Calu3 (cell line): ENCODE measurements around the gene LAMC1. TPM values are rescaled to one million over a fixed set of nuclear protein-coding genes. Genes with fewer than 3 reads are reported as not detected.

Experiments used
- BruUV-seq: library from RNA; stranded (reverse); fragments of 400-500 nt; replicated peaks from 2 replicates; lab custom pipeline; 2021; lab: Mats Ljungman, UMichigan
- CTCF ChIA-PET: fragments of 300-600 bp; sonication (Branson Sonifier 250); formaldehyde crosslinking; loops from one replicate; lab custom pipeline; 2022; ENCODE audit warnings: antibody characterized with exemption; lab: Charles Lee
- DNase-seq: peaks from one replicate; pipeline ENCODE4 v3.0.0; 2022
- H3K27ac Mint-ChIP-seq: one replicate; pipeline ENCODE4 v1.8.0; 2022; ENCODE audit warnings: mixed read lengths; ENCODE audit not compliant: unreplicated experiment
- H3K27me3 Mint-ChIP-seq: one replicate; pipeline ENCODE4 v1.8.0; 2022; ENCODE audit warnings: mixed read lengths; ENCODE audit not compliant: unreplicated experiment
- H3K36me3 Mint-ChIP-seq: one replicate; pipeline ENCODE4 v1.8.0; 2022; ENCODE audit warnings: mild to moderate bottlenecking, moderate library complexity, mixed read lengths; ENCODE audit not compliant: insufficient read depth, unreplicated experiment
- H3K4me1 Mint-ChIP-seq: one replicate; pipeline ENCODE4 v1.8.0; 2022; ENCODE audit warnings: mild to moderate bottlenecking, low read depth, mixed read lengths; ENCODE audit not compliant: unreplicated experiment
- H3K4me3 Mint-ChIP-seq: one replicate; pipeline ENCODE4 v1.8.0; 2022; ENCODE audit warnings: mild to moderate bottlenecking, low read depth, moderate library complexity, mixed read lengths; ENCODE audit not compliant: unreplicated experiment
- H3K9me3 Mint-ChIP-seq: one replicate; pipeline ENCODE4 v1.8.0; 2022; ENCODE audit warnings: low read depth, mixed read lengths; ENCODE audit not compliant: unreplicated experiment
- intact Hi-C: fragments of 100-400 bp; cut with micrococcal nuclease; formaldehyde crosslinking; loops from one replicate; pipeline ENCODE4 v1.10.0; 2022; ENCODE audit not compliant: unreplicated experiment
- total RNA-seq: library from RNA; stranded (reverse); gene quantifications from 2 replicates; pipeline ENCODE4 v1.2.3, GENCODE V29; 2022
- TF ChIP-seq, protein P1 (sequence below): fragments of 200-600 bp; IDR thresholded peaks from one replicate; pipeline ENCODE4 v1.8.0; 2022; ENCODE audit warnings: antibody characterized with exemption; ENCODE audit not compliant: unreplicated experiment

The LAMC1 gene
- total RNA-seq, 1 experiment from 2014 or later = 579 TPM

GRCh38 chr1:183048087-183049085 lies 25.2 kb downstream of the LAMC1 start:
- TF ChIP-seq, protein P1, sequence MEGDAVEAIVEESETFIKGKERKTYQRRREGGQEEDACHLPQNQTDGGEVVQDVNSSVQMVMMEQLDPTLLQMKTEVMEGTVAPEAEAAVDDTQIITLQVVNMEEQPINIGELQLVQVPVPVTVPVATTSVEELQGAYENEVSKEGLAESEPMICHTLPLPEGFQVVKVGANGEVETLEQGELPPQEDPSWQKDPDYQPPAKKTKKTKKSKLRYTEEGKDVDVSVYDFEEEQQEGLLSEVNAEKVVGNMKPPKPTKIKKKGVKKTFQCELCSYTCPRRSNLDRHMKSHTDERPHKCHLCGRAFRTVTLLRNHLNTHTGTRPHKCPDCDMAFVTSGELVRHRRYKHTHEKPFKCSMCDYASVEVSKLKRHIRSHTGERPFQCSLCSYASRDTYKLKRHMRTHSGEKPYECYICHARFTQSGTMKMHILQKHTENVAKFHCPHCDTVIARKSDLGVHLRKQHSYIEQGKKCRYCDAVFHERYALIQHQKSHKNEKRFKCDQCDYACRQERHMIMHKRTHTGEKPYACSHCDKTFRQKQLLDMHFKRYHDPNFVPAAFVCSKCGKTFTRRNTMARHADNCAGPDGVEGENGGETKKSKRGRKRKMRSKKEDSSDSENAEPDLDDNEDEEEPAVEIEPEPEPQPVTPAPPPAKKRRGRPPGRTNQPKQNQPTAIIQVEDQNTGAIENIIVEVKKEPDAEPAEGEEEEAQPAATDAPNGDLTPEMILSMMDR = no peak
- no peak for DNase-seq
- no TSS peak for BruUV-seq
- Mint-ChIP-seq H3K9me3 (no peaks in the 10 kb centered on the region), H3K36me3 (peaks cover 41% of the 10 kb centered on the region), H3K4me3 (no peak overlapping the region), H3K4me1 (peaks cover 87% of the 10 kb centered on the region), H3K27me3 (no peaks in the 10 kb centered on the region), H3K27ac (no peak overlapping the region)
- CTCF ChIA-PET = interaction anchor here (1.9 kb wide), 1 partner anchor 8 kb away, joined by 4 read pairs; no protein-coding TSS in a partner anchor
- intact Hi-C loops = loop anchor here (5.0 to 10.0 kb wide), 2 partner anchors 54 to 204 kb away; no protein-coding TSS in a partner anchor

DNA sequence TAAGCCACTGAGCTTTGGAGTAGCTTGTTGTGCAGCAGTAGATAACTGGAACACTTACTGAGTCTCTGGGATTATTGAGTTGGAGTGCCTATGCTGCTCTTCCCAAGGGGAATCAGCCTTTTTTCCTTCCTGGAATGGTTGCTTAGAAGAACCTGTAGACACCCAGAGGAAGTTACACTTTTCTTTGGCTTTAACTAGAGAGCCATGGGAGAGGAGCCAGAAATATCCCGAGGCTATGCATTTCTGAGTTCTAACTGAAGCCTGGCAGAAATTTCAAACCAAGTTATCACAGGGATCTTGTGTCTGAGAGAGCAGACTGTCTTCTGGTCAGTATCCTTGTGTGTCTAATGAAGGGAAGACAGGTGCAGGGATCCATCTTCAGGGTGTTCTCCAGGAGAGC lies 28.3 kb downstream of the LAMC1 start:
- no TSS peak for BruUV-seq
- DNase-seq = no peak
- Mint-ChIP-seq H3K9me3 (no peaks in the 10 kb centered on the region), H3K4me3 (no peak overlapping the region), H3K27ac (no peak overlapping the region), H3K36me3 (peaks cover 39% of the 10 kb centered on the region), H3K4me1 (peaks cover 76% of the 10 kb centered on the region), H3K27me3 (no peaks in the 10 kb centered on the region)
- TF ChIP-seq, protein P1 = no peak
- CTCF ChIA-PET = interaction anchor here (0.9 to 1.4 kb wide), 2 partner anchors 9 to 89 kb away, joined by 3 to 4 read pairs; no protein-coding TSS in a partner anchor
- intact Hi-C loops = no loop called here

GRCh38 chr1:183052861-183053260 lies 29.6 kb downstream of the LAMC1 start:
- no TSS peak for BruUV-seq
- TF ChIP-seq, protein P1 = no peak
- H3K4me3 Mint-ChIP-seq = no peak overlapping the region
- no peaks in the 10 kb centered on the region for H3K27me3 Mint-ChIP-seq
- CTCF ChIA-PET = interaction anchor here (1.4 kb wide), 1 partner anchor 8 kb away, joined by 4 read pairs; no protein-coding TSS in a partner anchor
- H3K36me3 Mint-ChIP-seq = peaks cover 39% of the 10 kb centered on the region
- no peaks in the 10 kb centered on the region for H3K9me3 Mint-ChIP-seq
- peak overlapping the region; percentile 14 for H3K27ac Mint-ChIP-seq
- no peak for DNase-seq
- intact Hi-C loops = no loop called here
- peaks cover 64% of the 10 kb centered on the region for H3K4me1 Mint-ChIP-seq

DNA sequence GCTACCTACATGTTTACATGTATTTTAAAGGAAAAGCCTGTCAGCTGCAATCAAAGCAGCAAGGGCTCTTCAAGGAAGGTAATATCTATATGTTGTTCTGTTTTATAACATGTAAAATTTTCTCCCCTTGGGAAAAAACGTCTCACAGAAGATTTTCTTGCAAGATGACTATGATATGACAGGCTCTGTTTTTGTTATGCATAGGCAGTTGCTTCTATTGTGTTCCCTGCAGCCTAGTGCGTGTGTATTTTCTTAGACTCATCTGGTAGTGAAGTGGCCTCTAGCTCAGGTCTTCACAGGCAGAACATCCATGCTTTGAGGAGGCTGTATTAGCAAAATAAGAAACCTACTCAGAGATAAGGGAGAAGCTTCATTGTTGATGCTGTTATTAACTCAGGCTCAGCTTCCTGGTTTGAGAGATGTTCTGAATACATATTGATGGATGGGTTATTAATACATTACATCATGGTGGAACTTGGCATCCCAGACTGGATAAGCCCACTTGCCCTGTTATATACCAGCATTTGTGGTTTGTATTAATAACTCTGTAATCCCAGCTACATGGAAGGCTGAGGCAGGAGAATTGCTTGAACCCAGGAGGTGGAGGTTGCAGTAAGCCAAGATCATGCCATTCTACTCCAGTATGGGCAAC lies 35.8 kb downstream of the LAMC1 start:
- Mint-ChIP-seq H3K4me3 (no peak overlapping the region), H3K27ac (no peak overlapping the region), H3K36me3 (peaks cover 22% of the 10 kb centered on the region), H3K27me3 (no peaks in the 10 kb centered on the region), H3K4me1 (peaks cover 19% of the 10 kb centered on the region), H3K9me3 (no peaks in the 10 kb centered on the region)
- intact Hi-C loops = no loop called here
- TF ChIP-seq, protein P1 = no peak
- CTCF ChIA-PET = interaction anchor here (0.8 kb wide), 1 partner anchor 32 kb away, joined by 3 read pairs; no protein-coding TSS in a partner anchor
- no peak for DNase-seq
- no TSS peak for BruUV-seq
